C4-2B (cell line): ENCODE data around the gene CITED1.

Experiments used
- H3K27ac ChIP-seq: fragments of 450-650 bp; 2 replicates; pipeline ENCODE4 v1.5.1; 2017
- ZFX ChIP-seq: fragments of 450-650 bp; IDR thresholded peaks from 2 replicates; pipeline ENCODE4 v1.6.1; 2017
- TF ChIP-seq, protein P1 (sequence below): fragments of 450-650 bp; conservative IDR thresholded peaks from 2 replicates; pipeline ENCODE4 v1.5.1; 2017; ENCODE audit warnings: mild to moderate bottlenecking

The CITED1 gene

DNA sequence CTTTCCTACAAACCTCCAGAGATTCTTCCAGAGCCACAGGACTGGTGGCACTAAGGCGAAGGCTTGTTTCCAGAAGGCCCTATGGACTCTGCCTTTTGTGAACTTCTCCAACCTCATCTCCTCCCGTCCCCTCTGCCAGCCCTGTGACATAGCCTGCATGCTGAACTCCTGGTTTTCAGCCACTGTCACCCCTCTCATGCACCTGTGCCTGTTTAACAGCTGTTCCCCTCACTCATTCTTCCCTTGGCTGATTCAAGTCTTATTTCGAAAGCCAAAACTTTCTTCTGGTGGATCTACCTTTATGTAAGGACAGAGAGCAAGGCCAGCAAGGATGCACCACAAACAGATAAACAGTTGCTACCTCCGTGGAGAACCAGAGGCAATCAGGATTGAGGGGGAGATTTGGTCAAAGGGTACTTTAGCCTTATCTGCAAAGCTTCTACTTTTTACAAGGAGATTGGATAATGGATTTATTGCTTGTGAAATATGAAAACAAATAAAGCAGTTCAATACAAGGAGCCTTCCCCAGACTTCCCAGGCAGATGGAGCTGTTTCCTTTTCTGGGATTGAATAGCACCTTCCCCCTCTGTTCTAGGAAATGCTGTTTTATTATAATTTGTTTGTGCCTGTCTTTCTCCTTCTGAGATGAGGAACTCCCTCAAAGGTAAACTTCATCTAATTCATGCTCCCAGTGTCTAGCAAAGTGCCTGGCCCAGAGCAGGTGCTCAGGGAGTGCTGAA lies 5.7 kb downstream of the CITED1 start:
- peak overlapping the region; percentile 63 for H3K27ac ChIP-seq
- TF ChIP-seq, protein P1, sequence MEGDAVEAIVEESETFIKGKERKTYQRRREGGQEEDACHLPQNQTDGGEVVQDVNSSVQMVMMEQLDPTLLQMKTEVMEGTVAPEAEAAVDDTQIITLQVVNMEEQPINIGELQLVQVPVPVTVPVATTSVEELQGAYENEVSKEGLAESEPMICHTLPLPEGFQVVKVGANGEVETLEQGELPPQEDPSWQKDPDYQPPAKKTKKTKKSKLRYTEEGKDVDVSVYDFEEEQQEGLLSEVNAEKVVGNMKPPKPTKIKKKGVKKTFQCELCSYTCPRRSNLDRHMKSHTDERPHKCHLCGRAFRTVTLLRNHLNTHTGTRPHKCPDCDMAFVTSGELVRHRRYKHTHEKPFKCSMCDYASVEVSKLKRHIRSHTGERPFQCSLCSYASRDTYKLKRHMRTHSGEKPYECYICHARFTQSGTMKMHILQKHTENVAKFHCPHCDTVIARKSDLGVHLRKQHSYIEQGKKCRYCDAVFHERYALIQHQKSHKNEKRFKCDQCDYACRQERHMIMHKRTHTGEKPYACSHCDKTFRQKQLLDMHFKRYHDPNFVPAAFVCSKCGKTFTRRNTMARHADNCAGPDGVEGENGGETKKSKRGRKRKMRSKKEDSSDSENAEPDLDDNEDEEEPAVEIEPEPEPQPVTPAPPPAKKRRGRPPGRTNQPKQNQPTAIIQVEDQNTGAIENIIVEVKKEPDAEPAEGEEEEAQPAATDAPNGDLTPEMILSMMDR = peak; percentile 38
- no peak for TF ChIP-seq ZFX

- TF ChIP-seq ZFX = no peak
- TF ChIP-seq, protein P1 = 0 out of 2 replicates have a peak, but pooled peaks have one; percentile 9
- H3K27ac ChIP-seq = no peak overlapping the region
Observed at GRCh38 chrX:72297953-72298730, 7.6 kb downstream of the CITED1 start.

DNA sequence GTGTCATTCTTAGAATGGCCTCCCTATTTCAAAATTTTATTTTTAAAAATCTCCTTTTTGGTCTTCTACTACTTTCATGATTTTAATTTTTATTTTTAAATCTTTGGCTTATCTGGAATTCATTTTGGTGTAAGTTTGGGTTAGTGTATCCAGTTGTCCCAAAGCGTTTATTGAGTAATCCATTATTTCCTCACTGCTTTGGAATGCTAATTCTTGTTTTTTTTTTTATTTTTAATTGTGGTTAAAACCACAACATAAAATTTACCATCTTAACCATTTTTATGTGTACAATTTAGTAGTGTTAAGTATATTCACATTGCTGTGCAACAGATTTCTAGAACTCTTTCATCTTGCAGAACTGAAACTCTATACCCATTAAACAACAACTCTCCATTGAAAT lies 8.7 kb downstream of the CITED1 start:
- no peak overlapping the region for H3K27ac ChIP-seq
- TF ChIP-seq, protein P1 = no peak
- TF ChIP-seq ZFX = no peak

- TF ChIP-seq, protein P1 = no peak
- TF ChIP-seq ZFX = no peak
- H3K27ac ChIP-seq = no peak overlapping the region
Observed at GRCh38 chrX:72295745-72296144, 10.0 kb downstream of the CITED1 start.

DNA sequence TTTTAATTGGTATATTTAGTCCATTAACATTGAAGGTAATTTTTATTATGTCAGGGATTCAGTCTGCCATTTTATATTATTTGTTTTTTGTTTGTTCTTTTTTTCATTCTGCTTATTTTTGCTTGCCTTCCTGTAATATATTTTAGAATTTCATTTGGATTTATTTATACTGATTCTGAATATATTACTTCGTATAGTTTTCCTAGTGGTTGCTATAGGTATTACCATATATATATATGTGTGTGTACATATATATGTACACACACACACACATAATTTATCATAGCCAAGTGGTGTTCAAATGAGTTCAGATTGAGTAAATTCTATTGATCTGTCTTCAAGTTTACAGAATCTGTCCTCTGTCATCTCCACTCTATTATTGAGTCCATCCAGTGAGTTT lies 11.2 kb downstream of the CITED1 start:
- H3K27ac ChIP-seq = no peak overlapping the region
- no peak for TF ChIP-seq ZFX
- TF ChIP-seq, protein P1 = peak; percentile 31

GRCh38 chrX:72282302-72282701 lies 23.4 kb downstream of the CITED1 start:
- no peak for TF ChIP-seq ZFX
- TF ChIP-seq, protein P1 = no peak
- no peak overlapping the region for H3K27ac ChIP-seq

DNA sequence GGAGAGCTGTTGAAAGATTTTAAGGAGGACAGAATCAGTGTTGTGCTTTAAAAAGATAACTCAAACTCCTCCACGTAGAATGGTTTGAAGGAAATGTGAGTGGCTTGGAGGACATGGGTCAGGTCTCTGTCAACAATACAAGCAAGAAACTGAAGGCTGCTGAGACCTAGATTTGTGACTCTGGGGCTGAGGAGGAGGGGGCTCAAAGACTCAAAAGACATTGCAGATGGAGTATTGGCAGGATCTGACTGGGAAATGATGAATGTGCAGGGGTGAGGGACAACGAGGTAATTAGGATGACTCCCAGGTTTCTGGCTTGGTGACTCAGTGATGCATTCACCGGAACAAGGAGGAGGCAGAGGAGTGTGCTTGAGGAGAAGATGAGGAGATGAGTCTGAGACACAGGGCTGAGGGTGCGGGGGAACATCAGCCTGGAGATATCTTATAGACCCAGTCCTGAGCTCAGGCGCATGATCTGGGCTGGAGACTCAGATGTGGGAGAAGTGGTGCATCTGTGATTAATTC lies 25.3 kb downstream of the CITED1 start:
- TF ChIP-seq, protein P1 = no peak
- TF ChIP-seq ZFX = no peak
- H3K27ac ChIP-seq = no peak overlapping the region
